Prostate gland (tissue), 2 donors: ENCODE results near the gene RPS6KA1.

Experiments used
- POLR2A ChIP-seq: fragments of 450-650 bp; IDR thresholded peaks from one replicate; pipeline ENCODE4 v1.6.1; 2016; ENCODE audit warnings: antibody characterized with exemption, mild to moderate bottlenecking
- TF ChIP-seq, protein P1 (sequence below), 4 experiments: fragments of 200-600 bp in 2 of 4; fragments of 450-650 bp in 2 of 4; sonication (generic) in 2 of 4; IDR thresholded peaks; 1 replicate in 3 of 4; 2 replicates in 1 of 4; pipeline ENCODE4 v1.5.1; 2016 to 2019; ENCODE audit warnings: antibody characterized with exemption in 4 of 4, mild to moderate bottlenecking in 2 of 4, moderate library complexity in 2 of 4

DNA sequence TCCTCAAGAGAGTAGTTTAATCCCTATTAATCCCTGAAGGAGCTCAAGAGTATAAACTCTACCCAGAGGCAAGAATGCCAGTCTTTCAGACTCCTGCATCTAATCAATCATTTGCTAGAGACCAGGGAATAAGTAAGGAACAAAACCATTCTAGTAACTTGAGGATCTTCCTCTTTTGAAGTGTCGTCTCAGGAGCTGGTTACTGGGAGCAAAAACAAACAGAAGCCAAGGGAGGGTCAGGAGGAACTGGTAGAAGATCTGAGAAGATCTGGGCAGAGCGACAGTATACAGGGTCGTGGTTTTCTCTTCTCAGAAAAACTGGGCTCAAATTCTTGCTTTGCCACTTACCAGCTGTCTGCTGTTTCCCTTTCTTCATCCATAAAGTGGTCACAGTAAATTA, 69.3 kb downstream of the RPS6KA1 start:
- TF ChIP-seq, protein P1, sequence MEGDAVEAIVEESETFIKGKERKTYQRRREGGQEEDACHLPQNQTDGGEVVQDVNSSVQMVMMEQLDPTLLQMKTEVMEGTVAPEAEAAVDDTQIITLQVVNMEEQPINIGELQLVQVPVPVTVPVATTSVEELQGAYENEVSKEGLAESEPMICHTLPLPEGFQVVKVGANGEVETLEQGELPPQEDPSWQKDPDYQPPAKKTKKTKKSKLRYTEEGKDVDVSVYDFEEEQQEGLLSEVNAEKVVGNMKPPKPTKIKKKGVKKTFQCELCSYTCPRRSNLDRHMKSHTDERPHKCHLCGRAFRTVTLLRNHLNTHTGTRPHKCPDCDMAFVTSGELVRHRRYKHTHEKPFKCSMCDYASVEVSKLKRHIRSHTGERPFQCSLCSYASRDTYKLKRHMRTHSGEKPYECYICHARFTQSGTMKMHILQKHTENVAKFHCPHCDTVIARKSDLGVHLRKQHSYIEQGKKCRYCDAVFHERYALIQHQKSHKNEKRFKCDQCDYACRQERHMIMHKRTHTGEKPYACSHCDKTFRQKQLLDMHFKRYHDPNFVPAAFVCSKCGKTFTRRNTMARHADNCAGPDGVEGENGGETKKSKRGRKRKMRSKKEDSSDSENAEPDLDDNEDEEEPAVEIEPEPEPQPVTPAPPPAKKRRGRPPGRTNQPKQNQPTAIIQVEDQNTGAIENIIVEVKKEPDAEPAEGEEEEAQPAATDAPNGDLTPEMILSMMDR (IDR thresholded peaks at IDR 0.05): no peak
- TF ChIP-seq POLR2A: no peak
